ENCODE results near the gene ZNF236.
A peak's percentile ranks its signal among the peaks of the same experiment; 100 is the strongest.
"Not testable (repeated sequence)": the region's sequence is repeated elsewhere in the genome, so short reads cannot be mapped to it uniquely, and the experiment has no call there.

ZNF236 gene

DNA sequence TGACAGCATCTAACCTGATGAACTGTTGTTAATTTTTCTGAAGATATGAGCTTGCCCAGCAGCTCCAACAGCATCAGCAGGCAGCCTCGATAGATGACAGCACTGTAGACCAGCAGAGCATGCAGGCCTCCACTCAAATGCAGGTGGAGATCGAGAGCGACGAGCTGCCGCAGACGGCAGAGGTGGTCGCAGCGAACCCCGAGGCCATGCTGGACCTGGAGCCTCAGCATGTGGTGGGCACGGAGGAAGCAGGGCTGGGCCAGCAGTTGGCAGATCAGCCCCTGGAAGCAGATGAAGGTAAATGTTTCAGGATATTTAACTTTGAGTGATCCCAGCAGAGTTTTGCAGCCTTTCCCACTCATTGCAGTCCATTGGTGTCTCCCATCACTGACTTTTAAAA, 85.9 kb downstream of the ZNF236 start:
- no peak for DNase-seq (ENCODE audit: low read depth)

DNA sequence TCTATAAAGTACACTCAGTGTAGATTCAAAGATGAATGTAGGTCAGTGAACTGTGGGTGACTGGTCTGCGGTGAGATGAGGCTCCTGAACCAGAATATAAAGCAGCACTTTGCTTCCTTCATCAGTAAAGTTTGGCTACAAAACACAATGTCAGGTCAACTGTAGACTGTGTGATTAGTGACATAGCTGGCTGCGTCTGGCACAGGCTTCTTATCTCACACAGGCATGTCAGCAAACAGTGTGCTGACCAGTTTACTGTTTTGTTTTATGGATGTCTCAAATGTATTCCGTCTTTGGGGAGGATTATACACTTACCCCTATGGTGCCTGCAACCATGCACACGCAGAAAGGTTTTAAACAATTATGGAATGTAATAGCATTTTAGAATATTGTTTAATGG, 87.1 kb downstream of the ZNF236 start:
- no peak for DNase-seq (ENCODE audit: low read depth)

DNA sequence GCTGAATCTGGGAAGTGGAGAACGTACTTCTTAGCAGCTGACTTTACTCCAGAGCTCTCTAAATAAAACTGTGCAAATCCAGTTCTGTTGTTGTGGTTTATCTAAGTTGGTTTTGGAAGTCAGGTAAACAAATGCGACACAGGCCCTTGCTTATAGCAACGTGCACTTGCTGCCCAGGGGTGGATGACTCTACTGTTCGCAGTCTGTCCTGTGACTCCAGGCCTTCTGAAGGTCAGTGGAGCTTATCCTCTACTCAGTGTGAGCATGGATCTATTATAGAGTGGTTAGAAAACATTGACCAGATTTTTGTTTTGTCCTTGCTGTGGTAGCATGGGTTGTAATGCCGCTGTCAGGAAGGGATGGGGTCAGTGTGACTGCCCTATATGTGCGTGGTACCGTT, 89.1 kb downstream of the ZNF236 start:
- no peak for DNase-seq (ENCODE audit: low read depth)

- no peak for DNase-seq (ENCODE audit: low read depth)
These were observed 91.2 kb downstream of the ZNF236 start for GRCh38 chr18:76913583-76913982.

DNA sequence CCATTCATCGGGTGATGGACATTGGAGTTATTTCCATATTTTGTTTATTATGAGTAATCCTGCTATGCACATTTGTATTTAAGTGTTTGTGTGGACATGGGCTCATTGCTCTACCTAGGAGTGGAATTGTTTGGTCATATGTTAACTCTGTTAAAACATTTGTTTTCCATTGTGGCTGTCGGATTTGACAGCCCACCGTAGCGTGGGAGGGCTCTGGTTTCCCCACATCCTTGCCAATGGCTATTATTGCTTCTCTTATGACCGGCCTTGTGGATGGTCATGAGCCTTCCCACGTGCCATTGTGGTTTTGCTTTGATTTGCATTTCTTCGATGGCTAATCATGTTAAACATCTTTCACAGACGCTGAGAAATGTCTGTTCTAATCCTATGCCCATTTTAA, 92.0 kb downstream of the ZNF236 start:
- no peak for DNase-seq (ENCODE audit: low read depth)

DNA sequence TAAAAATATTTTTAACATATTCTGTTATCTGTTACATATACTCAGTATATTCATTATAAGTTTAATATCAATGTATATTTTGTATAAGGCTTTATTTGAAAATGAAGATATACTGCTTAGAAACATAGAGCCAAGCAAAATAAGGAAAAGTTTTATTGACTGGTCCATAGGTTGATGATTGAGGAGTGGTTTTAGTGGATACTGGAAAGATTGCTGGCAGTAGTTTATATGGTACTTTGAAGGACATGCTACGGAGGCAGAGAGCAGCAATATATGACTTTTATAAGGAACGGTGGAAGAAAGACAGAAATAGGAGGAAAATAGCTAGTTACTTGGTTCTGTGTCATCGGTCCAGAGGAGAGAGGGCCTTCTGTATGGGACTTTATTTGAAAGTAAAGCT, 92.4 kb downstream of the ZNF236 start:
- DNase-seq (ENCODE audit: low read depth): no peak

GRCh38 chr18:76915456-76915855, 93.1 kb downstream of the ZNF236 start:
- no peak for DNase-seq (ENCODE audit: low read depth)

- DNase-seq (ENCODE audit: low read depth): no peak
These were observed 98.6 kb downstream of the ZNF236 start for GRCh38 chr18:76920974-76921373.

DNA sequence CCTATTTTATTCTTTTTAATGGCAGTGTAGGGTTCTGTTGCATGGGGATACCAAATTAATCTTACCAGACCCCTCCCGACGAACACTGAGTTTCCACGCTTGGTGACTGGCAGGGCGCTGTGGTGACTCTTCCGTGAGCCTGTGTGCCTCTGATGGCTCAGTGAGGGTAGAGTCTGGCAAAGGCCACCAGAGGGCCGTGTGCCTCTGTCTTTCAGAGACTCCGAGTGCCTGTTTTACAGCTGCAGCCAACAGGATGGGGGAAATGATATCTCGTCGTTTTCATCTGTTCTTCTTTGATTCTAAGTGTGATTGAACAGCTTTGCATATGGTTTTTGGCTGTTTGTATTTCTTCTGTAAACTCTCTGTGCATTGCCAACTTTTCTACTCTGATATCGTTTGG, 99.8 kb downstream of the ZNF236 start:
- peak; percentile 10 for DNase-seq (ENCODE audit: low read depth)

- no peak for DNase-seq (ENCODE audit: low read depth)
These were observed 101.2 kb downstream of the ZNF236 start for GRCh38 chr18:76923485-76924085.

DNA sequence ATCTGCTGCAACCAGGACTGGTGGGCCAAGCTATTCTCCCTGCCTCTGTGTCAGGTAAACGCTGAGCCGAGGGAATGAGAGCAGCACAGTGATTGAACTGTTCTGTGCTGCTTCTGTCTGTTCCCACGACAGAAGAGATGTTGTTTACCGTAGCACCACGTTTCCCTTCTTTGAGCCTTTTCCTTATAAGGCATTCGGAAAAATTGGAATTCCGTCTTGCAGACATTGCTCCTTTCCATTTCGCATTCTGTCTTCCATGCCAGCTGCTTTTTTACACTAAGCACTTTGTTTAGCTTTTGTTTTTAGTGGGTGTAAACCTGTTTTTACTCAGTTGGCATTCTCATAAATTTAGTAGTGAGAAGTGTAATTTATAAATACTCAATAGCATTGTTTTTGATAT, 103.1 kb downstream of the ZNF236 start:
- DNase-seq (ENCODE audit: low read depth): no peak

DNA sequence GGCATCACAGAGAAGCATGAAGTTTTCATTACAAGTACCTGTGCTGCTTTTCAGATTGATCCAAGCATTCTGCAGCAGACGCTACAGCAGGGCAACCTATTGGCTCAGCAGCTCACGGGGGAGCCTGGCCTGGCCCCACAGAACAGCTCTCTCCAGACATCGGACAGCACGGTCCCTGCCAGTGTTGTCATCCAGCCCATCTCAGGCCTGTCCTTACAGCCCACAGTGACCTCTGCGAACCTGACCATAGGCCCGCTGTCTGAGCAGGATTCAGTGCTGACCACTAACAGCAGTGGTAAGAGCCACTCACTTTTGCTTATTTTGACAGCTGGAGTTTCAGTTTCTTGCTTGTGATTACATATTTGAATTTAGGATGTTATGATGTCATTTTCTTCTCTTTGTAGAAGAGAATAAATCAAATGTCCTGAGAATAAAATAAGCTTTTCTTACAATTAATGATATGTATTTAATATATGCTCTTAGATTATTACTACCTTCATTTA, 104.9 kb downstream of the ZNF236 start:
- DNase-seq (ENCODE audit: low read depth): no peak

DNA sequence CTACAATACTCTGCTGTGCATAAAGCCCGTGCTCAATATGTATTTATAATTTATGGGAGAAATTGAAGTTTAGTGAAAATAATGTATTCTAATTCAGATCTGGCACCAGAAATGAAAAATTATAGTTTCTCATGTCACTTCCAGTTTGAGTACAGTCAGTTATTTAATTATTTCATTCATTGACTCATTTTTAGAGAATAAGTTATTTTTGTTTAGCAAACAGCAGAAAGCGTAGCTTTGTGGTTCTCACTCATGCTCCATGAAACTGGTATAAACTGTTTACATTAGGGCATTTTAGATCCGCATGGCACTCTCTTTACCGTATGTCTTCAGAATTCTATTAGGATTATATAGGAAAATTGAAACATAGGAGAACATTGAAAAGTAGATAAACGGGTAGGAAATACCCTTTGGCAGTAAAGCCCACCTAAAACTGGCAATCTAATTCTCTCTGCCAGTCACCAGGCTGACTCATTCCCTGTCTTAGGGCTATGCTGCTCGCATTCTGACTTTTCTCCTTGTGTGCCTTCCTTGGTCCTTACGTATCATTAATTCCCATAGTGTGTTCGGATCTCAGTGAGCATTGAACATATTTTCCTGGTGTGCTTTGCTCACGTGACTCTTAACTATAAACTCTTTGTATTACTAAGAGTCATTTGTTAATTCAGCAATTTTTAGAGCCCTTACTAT, 106.0 kb downstream of the ZNF236 start:
- DNase-seq (ENCODE audit: low read depth): no peak

- no peak for DNase-seq (ENCODE audit: low read depth)
These were observed 108.8 kb downstream of the ZNF236 start for GRCh38 chr18:76931171-76931570.

DNA sequence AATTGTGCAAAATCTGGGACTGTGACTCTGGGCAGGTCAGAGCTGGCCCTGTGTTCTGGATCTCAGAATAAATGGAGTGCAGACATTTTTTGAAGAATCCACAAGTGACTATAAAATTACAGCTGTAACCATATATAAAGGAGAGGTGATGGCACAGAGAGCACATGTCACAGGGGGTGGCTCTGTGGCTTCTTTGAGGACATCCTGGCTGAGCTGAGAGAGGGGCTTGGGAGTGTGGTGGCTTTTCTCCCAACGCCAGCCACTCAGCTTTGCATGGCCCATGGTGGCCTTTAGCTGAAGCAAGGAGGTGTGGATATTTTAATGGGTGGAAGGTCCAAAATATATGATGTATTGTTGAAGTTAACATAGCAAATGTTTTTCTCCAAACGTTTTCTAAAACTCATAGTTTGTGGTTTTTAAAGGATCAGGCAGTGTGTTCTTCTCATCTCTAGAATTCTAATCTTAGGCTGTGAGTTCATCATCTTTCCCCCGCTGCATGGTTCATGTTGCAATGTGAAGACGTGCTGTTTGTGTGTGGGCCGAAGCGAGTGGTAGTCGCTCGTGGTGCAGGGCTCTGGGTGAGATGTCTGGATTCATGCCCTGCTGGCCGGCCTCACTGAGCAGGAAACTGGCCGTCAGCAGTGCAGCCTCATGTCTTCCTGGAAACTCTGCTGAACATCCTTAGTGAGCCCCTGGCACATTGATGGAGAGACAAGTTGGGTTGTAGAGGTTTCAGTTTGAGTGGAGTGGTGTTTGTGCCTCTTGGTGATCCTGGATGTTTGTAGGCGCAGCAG, 109.9 kb downstream of the ZNF236 start:
- DNase-seq (ENCODE audit: low read depth): no peak

DNA sequence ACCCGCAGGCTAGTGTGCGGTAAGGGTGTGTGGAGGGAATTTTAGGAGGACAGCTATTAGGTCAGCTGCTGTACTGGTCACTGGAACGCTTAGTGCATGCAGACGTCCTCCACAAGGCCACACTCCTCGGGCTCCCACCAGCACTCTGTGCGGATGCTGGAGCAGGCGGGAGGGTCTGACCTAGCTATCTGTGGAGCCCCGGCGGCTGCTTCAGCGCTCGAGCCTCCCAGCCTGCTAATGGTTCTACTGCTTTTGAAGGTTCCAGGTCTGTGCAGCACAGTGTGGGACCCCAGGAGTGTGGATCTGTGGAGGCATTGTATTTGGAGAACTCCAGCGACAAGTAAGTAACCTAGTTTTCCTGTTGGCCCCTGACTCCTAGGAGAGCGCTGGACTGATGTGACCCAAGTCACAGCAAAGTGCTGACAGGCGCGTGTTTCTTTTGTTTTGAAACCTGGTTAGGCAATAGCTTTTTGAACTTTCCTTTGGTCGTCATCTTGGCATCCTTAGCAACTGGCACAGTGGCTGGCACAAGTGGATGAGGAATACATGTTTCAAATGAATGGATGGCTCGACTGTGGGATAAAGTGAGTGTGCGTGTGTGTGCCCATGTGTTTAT, 113.5 kb downstream of the ZNF236 start:
- no peak for DNase-seq (ENCODE audit: low read depth)

DNA sequence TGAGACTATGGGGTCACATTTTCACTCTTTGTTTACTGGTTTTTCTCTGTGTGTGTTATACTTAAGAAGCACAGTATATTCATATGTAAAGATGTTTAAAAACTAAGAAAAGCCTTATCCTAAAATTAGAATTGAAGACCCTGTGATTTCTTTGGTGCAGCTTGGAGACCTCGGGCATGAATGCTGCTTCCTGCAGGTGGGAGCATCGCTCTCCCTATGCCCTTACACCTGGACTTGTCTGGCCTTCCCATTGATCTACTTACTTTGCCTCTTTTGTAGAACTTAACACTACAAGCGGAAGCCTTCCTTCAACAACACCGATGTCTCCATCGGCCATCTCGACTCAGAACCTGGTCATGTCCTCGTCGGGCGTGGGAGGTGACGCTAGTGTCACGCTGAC, 114.5 kb downstream of the ZNF236 start:
- DNase-seq (ENCODE audit: low read depth): no peak

DNA sequence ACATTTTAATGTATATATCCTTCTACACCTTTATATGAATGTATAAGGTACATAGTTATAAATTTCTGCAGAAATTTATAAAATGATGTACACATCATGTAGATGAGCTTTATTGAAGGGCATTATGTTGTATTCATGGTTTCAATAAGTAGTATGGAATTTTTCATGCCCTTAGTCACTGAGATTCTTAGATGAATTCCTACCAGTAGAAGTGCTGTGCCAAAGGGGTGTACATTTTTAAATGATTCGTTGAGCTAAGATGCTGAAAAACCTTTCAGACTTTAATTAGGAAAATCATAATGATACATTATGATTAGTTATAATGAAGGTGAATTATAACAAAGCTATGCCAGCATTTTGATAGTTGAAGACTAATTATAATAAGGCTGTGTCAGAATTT, 115.2 kb downstream of the ZNF236 start:
- no peak for DNase-seq (ENCODE audit: low read depth)

- DNase-seq (ENCODE audit: low read depth): no peak
These were observed 116.3 kb downstream of the ZNF236 start for GRCh38 chr18:76938619-76939018.

DNA sequence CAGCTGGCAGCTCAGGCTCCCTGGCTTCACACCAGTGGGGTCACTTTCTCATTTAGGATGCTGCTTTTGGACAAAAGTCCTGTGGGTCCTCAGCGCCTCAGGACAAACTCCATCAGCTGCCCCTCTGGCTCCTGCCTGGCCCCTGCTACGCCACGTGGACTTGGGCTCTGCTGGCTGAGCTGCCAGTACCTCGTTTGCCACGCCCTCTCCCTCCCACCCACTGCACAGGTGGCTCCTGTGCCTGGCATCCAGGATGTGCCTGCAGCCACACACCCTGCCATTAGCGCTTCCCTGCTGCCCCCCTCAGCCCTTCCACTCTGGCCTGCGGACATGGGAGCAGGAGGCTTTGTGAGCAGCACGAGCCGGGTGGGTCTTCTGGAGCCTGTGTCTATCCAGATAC, 118.9 kb downstream of the ZNF236 start:
- DNase-seq (ENCODE audit: low read depth): no peak

DNA sequence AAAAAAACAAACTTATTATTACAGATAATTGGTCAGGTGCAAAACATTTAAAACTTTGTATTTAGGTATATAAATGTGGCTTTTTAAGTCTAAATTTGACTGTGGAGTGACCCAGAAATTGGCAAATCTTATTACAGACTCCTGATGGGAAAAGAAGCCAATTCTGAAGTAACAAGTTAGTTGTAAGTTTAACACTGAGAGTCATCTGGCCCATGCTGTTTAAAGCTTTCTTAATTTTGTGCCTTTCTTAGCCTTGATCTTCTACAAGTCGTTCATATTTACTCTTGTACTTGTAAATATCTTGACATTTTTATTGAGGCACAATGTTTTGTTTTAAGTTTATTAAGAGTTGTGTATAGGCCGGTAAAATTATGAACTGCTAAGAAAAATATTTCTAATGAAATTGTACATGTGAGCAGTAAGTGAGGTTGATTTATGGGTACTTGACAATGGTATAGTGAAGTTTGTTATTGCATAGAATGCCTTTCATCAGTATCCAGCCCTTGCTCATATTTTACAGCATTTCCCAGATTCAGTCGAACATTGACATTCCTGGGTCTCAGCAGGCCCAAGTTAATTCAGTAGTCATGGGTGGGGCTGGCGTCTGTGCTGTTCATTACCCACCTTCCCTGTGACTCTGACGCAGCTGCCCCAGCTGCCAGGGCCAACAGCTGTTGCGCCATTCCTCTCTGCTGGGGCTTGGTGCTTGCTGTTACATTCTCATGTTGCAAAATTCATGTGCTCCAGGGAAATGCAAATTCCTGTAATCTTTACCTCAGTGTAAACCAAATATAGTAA, 121.4 kb downstream of the ZNF236 start:
- no peak for DNase-seq (ENCODE audit: low read depth)

DNA sequence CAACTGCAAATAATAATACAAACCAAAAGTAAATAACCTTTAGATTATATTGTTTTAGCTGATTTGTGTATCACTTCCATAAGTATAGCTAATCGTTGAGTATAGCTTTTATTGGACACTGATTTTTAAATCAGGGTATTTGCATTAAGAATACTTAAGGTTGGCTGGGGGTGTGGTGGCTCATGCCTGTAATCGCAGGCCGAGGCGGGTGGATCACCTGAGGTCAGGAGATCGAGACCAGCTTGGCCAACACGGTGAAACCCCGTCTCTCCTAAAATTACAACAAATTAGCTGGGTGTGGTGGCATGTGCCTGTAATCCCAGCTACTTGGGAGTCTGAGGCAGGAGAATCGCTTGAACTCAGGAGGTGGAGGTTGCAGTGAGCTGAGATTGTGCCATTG, 122.0 kb downstream of the ZNF236 start:
- not testable (repeated sequence) for DNase-seq (ENCODE audit: low read depth)

All from stimulated activated CD8-positive, alpha-beta memory T cell treated with anti-CD3 and anti-CD28 coated beads, Interleukin-15, amount 100 ng/mL, for 1 hour (primary cell).